ENCODE data around the gene OTOGL.

Gene OTOGL

GRCh38 chr12:80422550-80422949 is 323.2 kb downstream of the OTOGL start:
- no peak for TF ChIP-seq CTCF (IDR thresholded peaks at IDR 0.05; ENCODE audit: low read length)
- TF ChIP-seq EZH2 (IDR thresholded peaks at IDR 0.05; ENCODE audit: borderline replicate concordance, low read length): no peak
- H4K20me1 ChIP-seq (ENCODE audit: insufficient read depth, low read length): no peaks in the 10 kb centered on the region
- H3K4me1 ChIP-seq (ENCODE audit: insufficient read depth, low read length, severe bottlenecking): no peaks in the 10 kb centered on the region
- H3F3A ChIP-seq (ENCODE audit: insufficient read depth, low read length): no peaks in the 10 kb centered on the region
- no peaks in the 10 kb centered on the region for H3K9me2 ChIP-seq (ENCODE audit: low read depth, low read length)
- no peak overlapping the region for H2AFZ ChIP-seq (ENCODE audit: low read length)
- H3K36me3 ChIP-seq (ENCODE audit: insufficient read depth, low read length): no peaks in the 10 kb centered on the region
- H3K79me2 ChIP-seq (ENCODE audit: insufficient read depth, low read length): no peaks in the 10 kb centered on the region
- no peak overlapping the region for H3K9ac ChIP-seq (ENCODE audit: low read length)
- no peak overlapping the region for H3K4me3 ChIP-seq (ENCODE audit: low read depth, low read length, poor library complexity, severe bottlenecking)
- no peak overlapping the region for H3K27ac ChIP-seq (ENCODE audit: low read depth, low read length, poor library complexity, severe bottlenecking)
- no peaks in the 10 kb centered on the region for H3K9me3 ChIP-seq (ENCODE audit: low read length)
- no peaks in the 10 kb centered on the region for H3K27me3 ChIP-seq (ENCODE audit: insufficient read depth, low read length)
- no peak overlapping the region for H3K4me2 ChIP-seq (ENCODE audit: low read length)
